Measurements from ENCODE around the gene CFAP65.

CFAP65 gene

GRCh38 chr2:219084791-219085190 lies 43.5 kb upstream of the CFAP65 start:
- no peak for TF ChIP-seq CTCF (IDR thresholded peaks at IDR 0.05; ENCODE audit: borderline replicate concordance, control extremely low read depth, extremely low read depth, insufficient read depth, missing control alignments)
- in situ Hi-C loops (cut with MboI; ENCODE audit: low sequenced_read_pairs, unreplicated experiment), result no loop called here
- DNase-seq (ENCODE audit: low spot score), result no peak

- in situ Hi-C loops (cut with MboI; ENCODE audit: low sequenced_read_pairs, unreplicated experiment), result no loop called here
- no peak for TF ChIP-seq CTCF (IDR thresholded peaks at IDR 0.05; ENCODE audit: borderline replicate concordance, control extremely low read depth, extremely low read depth, insufficient read depth, missing control alignments)
These were observed 41.1 kb upstream of the CFAP65 start for GRCh38 chr2:219082332-219082958.

GRCh38 chr2:219081701-219082331 lies 40.5 kb upstream of the CFAP65 start:
- in situ Hi-C loops (cut with MboI; ENCODE audit: low sequenced_read_pairs, unreplicated experiment), result no loop called here
- DNase-seq (ENCODE audit: low spot score), result peak; percentile 19
- TF ChIP-seq CTCF (IDR thresholded peaks at IDR 0.05; ENCODE audit: borderline replicate concordance, control extremely low read depth, extremely low read depth, insufficient read depth, missing control alignments), result no peak

More at GRCh38 chr2:219082332-219082958, 41.1 kb upstream of the CFAP65 start:
- peak; percentile 3 for DNase-seq (ENCODE audit: low spot score)

GRCh38 chr2:219081096-219081495 lies 39.8 kb upstream of the CFAP65 start:
- peak; percentile 6 for DNase-seq (ENCODE audit: low spot score)
- no peak for TF ChIP-seq CTCF (IDR thresholded peaks at IDR 0.05; ENCODE audit: borderline replicate concordance, control extremely low read depth, extremely low read depth, insufficient read depth, missing control alignments)
- in situ Hi-C loops (cut with MboI; ENCODE audit: low sequenced_read_pairs, unreplicated experiment), result no loop called here

GRCh38 chr2:219079417-219079816 lies 38.1 kb upstream of the CFAP65 start:
- TF ChIP-seq CTCF (IDR thresholded peaks at IDR 0.05; ENCODE audit: borderline replicate concordance, control extremely low read depth, extremely low read depth, insufficient read depth, missing control alignments), result no peak
- in situ Hi-C loops (cut with MboI; ENCODE audit: low sequenced_read_pairs, unreplicated experiment), result no loop called here

GRCh38 chr2:219078951-219079350 lies 37.6 kb upstream of the CFAP65 start:
- in situ Hi-C loops (cut with MboI; ENCODE audit: low sequenced_read_pairs, unreplicated experiment), result no loop called here
- no peak for TF ChIP-seq CTCF (IDR thresholded peaks at IDR 0.05; ENCODE audit: borderline replicate concordance, control extremely low read depth, extremely low read depth, insufficient read depth, missing control alignments)
- DNase-seq (ENCODE audit: low spot score), result peak; percentile 2

More at GRCh38 chr2:219079417-219079816, 38.1 kb upstream of the CFAP65 start:
- peak; percentile 3 for DNase-seq (ENCODE audit: low spot score)

All from GM13976 (cell line).